Posterior vena cava (tissue), 2 donors: ENCODE results near the gene ENDOU. TPM values are rescaled to one million over a fixed set of nuclear protein-coding genes. Genes with fewer than 3 reads are reported as not detected.
A peak's percentile ranks its signal among the peaks of the same experiment; 100 is the strongest.

ENCODE experiments used
- DNase-seq: peaks from one replicate; pipeline ENCODE4 v3.0.0-alpha.2; 2020; ENCODE audit warnings: low spot score
- intact Hi-C, 2 donors: fragments of 100-400 bp; cut with DNase I; formaldehyde crosslinking; loops; one replicate each; pipeline versions ENCODE4 v1.14.1 to v1.14.2; 2022 to 2023
- total RNA-seq, 2 donors: library from RNA; stranded (reverse); fragmentation: NEBNext Ultra II Directional; extraction: Animal tissue kit (Norgen Biotek cat#: 25700); gene quantifications; one replicate each; pipeline ENCODE4 v1.2.1, GENCODE V29; 2021
- donor health status: DM: yes; HTN: yes; CAD: no.
- donor health status: DM: yes; HTN: yes; CAD: no.

Gene ENDOU
- total RNA-seq, 2 donors from 2014 or later: 0.38 to 1.7 TPM

GRCh38 chr12:47745485-47746041 lies 20.3 kb upstream of the ENDOU start:
- intact Hi-C loops: no loop called here
- DNase-seq: no peak

GRCh38 chr12:47744778-47745436 lies 19.6 kb upstream of the ENDOU start:
- no peak for DNase-seq
- intact Hi-C loops: loop anchor here in 1 of 2 donors (5.0 kb wide), 1 partner anchor 32 kb away; no protein-coding TSS in a partner anchor

DNA sequence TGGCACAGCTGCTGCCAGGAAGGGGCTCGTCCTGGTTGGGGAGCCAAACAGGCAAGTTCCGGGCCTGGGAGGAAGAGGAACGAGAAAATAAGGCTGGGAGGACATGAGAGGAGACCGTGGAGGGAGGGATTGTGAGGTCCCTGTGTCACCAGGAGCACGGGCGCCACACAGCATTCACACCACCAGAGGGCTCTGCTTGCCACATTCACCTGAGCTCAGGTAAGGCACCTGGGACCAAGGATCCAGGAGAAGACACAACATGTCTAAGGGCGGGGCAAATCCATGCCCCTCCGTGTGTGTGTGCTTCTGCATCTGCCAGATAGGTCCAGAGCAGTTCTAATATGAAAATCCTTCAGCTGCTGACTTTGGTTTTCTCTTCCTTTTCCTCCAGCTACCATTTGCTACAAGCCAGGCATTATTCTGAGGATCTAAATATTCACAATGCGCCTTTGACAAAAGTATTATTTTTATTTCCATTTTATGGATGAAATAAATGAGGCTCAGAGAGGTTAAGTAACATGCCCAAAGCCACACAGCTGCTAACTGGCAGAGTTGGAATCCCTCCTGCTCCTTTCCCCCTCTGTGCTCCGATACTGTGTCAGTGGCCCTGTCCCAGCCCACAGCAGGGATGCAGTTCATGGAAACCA lies 18.8 kb upstream of the ENDOU start:
- intact Hi-C loops: loop anchor here in 1 of 2 donors (5.0 kb wide), 1 partner anchor 33 kb away; no protein-coding TSS in a partner anchor
- no peak for DNase-seq

GRCh38 chr12:47743311-47743860 lies 18.1 kb upstream of the ENDOU start:
- DNase-seq: no peak
- intact Hi-C loops: loop anchor here in 1 of 2 donors (5.0 kb wide), 1 partner anchor 34 kb away; no protein-coding TSS in a partner anchor

DNA sequence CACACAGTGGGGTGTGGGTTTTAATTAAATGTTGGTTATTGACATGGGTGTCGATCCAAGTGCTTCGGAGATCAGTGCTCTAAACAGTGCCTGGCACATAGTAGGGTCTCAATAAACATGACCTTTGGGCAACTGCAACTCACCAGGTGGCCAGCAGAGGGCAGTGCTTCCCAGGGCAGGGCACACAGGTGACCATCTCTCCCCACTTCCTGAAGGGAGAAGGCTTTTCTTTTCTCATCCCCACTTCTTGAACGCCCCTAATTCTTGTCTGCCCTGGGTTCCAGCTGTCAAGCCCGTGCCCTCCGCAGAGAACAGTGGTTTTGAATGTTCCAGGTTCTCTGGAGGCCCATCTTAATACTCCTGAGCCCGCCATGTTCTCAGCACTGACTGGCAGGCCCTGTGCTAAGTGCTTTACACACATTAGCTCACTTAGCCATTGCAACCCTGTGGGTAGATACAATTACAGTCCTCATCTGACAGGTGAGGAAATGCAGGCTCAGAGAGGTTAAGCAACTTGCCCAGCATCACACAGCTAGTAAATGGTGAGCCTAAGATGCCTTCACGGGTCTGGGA lies 17.0 kb upstream of the ENDOU start:
- intact Hi-C loops: loop anchor here in 1 of 2 donors (5.0 kb wide), 1 partner anchor 35 kb away; no protein-coding TSS in a partner anchor

DNA sequence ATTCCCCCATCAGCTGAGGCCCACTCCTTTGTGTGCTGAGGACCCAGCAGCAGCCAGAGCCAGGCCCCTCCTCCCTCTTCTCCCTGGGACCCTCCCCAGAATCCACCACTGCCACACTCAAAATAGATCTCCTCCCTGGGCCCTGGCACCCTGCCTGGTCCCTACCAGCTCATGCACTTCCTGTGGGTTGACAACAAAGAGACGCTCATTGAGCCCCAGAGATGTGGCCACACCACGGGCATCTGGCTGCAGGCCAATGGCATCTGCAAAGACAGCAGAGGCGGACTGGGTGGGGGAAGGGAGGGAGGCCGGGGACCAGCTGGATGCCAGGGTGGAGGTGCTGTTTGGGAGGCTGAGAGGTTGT lies 16.0 kb upstream of the ENDOU start:
- intact Hi-C loops: loop anchor here in 1 of 2 donors (5.0 kb wide), 1 partner anchor 36 kb away; no protein-coding TSS in a partner anchor
- DNase-seq: peak; percentile 95

More for the DNA sequence above, 17.0 kb upstream of the ENDOU start:
- DNase-seq: no peak

GRCh38 chr12:47740606-47741339 lies 15.5 kb upstream of the ENDOU start:
- no peak for DNase-seq
- intact Hi-C loops: loop anchor here in 1 of 2 donors (5.0 kb wide), 1 partner anchor 37 kb away; no protein-coding TSS in a partner anchor

GRCh38 chr12:47739979-47740378 lies 14.7 kb upstream of the ENDOU start:
- DNase-seq: no peak
- intact Hi-C loops: loop anchor here in 1 of 2 donors (5.0 kb wide), 1 partner anchor 37 kb away; no protein-coding TSS in a partner anchor

GRCh38 chr12:47739297-47739696 lies 14.0 kb upstream of the ENDOU start:
- no peak for DNase-seq
- intact Hi-C loops: no loop called here

- no peak for DNase-seq
- intact Hi-C loops: no loop called here
Observed at GRCh38 chr12:47737936-47738594, 12.8 kb upstream of the ENDOU start.

DNA sequence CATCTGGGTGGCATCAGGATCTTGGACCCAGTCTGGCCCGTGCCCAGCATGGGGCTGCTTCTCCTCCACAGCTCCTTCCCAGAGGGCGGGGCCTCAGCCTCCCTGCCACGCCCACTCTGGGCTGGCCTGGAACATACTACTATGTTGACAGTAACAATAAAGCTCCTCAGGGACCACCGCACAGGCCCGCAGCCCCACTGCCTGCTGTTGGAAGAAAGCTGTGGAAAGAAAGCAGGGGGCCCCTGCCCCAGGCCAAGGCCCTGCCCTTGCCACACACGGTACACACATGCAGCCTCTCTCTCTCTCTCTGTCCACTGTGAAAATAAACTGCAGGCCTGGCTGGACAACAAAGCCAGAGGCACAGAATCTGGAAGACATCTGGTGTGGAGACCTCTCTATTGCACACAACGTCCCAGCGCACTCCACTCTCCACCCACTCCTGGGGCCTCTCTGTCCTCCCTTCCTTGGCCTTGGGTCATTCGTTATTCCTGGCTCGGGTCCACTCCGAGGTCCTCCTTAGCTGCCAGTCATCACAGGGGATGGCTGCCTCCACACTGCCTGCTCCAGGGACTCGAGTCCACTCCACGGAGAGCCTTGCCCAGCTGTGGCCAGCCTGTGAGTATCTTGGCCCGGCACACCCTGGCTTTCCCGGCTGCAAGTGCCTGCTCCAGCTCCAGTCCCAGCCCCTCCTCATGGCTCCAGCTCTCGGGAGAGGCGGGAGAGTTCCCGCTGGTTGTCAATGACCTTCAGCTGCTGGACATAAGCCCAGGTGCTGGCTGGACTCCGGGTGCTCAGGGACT lies 11.8 kb upstream of the ENDOU start:
- intact Hi-C loops: no loop called here
- DNase-seq: peak; percentile 97

GRCh38 chr12:47736216-47736615 lies 10.9 kb upstream of the ENDOU start:
- DNase-seq: no peak
- intact Hi-C loops: no loop called here

- intact Hi-C loops: no loop called here
- DNase-seq: no peak
Observed at GRCh38 chr12:47735649-47736048, 10.4 kb upstream of the ENDOU start.

GRCh38 chr12:47734725-47735480 lies 9.6 kb upstream of the ENDOU start:
- no peak for DNase-seq

GRCh38 chr12:47733142-47733541 lies 7.9 kb upstream of the ENDOU start:
- intact Hi-C loops: no loop called here

More at GRCh38 chr12:47734725-47735480, 9.6 kb upstream of the ENDOU start:
- intact Hi-C loops: no loop called here

GRCh38 chr12:47732504-47732903 lies 7.2 kb upstream of the ENDOU start:
- DNase-seq: peak; percentile 23
- intact Hi-C loops: no loop called here

More at GRCh38 chr12:47733142-47733541, 7.9 kb upstream of the ENDOU start:
- no peak for DNase-seq

GRCh38 chr12:47731723-47732122 lies 6.4 kb upstream of the ENDOU start:
- intact Hi-C loops: no loop called here
- DNase-seq: no peak
